Sigmoid colon (tissue), 7 donors: ENCODE results near the gene FRY. TPM values are rescaled to one million over a fixed set of nuclear protein-coding genes. Genes with fewer than 3 reads are reported as not detected.

Experiments
- DNase-seq: peaks from one replicate; pipeline ENCODE4 v3.0.0-alpha.2; 2019
- H3K27ac ChIP-seq, 4 donors: fragments of 200-600 bp; sonication (generic); one replicate each; pipeline ENCODE4 v1.5.1; 2016 to 2019; ENCODE audit warnings: mild to moderate bottlenecking in 1 of 4
- H3K27me3 ChIP-seq, 3 donors: fragments of 200-600 bp; sonication (generic); one replicate each; pipeline ENCODE4 v1.5.1; 2019; ENCODE audit warnings: mild to moderate bottlenecking in 1 of 3
- H3K36me3 ChIP-seq, 4 donors: fragments of 200-600 bp; sonication (generic); one replicate each; pipeline ENCODE4 v1.5.1; 2016 to 2019
- H3K4me1 ChIP-seq, 4 donors: fragments of 200-600 bp; sonication (generic); one replicate each; pipeline ENCODE4 v1.5.1; 2017 to 2019
- H3K4me3 ChIP-seq, 4 donors: fragments of 200-600 bp; sonication (generic); one replicate each; pipeline ENCODE4 v1.5.1; 2017 to 2019; ENCODE audit warnings: mild to moderate bottlenecking in 2 of 4, moderate library complexity in 1 of 4
- H3K9me3 ChIP-seq, 4 donors: fragments of 200-600 bp in 3 of 4; sonication (generic) in 3 of 4; one replicate each; pipeline versions ENCODE4 v1.5.1 to v1.6.1; 2013 to 2019
- EP300 ChIP-seq, 4 donors: sonication (generic); formaldehyde crosslinking; IDR thresholded peaks; one replicate each; pipeline ENCODE4 v1.6.1; 2017; ENCODE audit warnings: antibody characterized with exemption in 4 of 4
- POLR2A ChIP-seq, 2 donors: fragments of 450-650 bp; IDR thresholded peaks; one replicate each; pipeline ENCODE4 v1.6.1; 2016; ENCODE audit warnings: antibody characterized with exemption in 2 of 2, mild to moderate bottlenecking in 2 of 2, moderate library complexity in 2 of 2
- POLR2AphosphoS5 ChIP-seq, 4 donors: sonication (generic); formaldehyde crosslinking; IDR thresholded peaks; one replicate each; pipeline ENCODE4 v1.6.1; 2017; ENCODE audit warnings: antibody characterized with exemption in 4 of 4
- WGBS, 2 donors: extraction: QIAGEN DNeasy Blood & Tissue Kit; methylation state at CpG; one replicate each; pipeline ENCODE4 v1.1.7; 2013; 5-methylcytosine and 5-hydroxymethylcytosine counted together
- intact Hi-C: fragments of 100-400 bp; cut with DNase I; formaldehyde crosslinking; loops from one replicate; pipeline ENCODE4 v1.15.1; 2023
- polyA plus RNA-seq, 3 donors: library from polyadenylated mRNA; stranded (reverse); fragments of 200-250 nt; gene quantifications; one replicate each; pipeline ENCODE4 v1.2.3, GENCODE V29; 2013
- total RNA-seq, 4 donors: library from RNA; depleted of rRNA; stranded (reverse); fragments of >200 nt; gene quantifications; one replicate each; pipeline ENCODE4 v1.1.0, GENCODE V29; 2016
- TF ChIP-seq, protein P1 (sequence below), 4 experiments: fragments of 450-650 bp in 3 of 4; fragments of 200-600 bp in 1 of 4; IDR thresholded peaks; one replicate each; pipeline ENCODE4 v1.5.1; 2016 to 2019; ENCODE audit warnings: antibody characterized with exemption in 4 of 4, mild to moderate bottlenecking in 3 of 4, moderate library complexity in 2 of 4
- donor health status: healthy with polysubstance abuse.
- donor health status: Bipolar disorder and iron deficiency.
- donor health status: healthy.

FRY gene
- total and polyA plus RNA-seq, 7 donors: 1.4 to 118 (median 26.7) TPM

- no peak for DNase-seq
- intact Hi-C loops: no loop called here
- no peak overlapping the region for H3K4me3 ChIP-seq
- H3K27me3 ChIP-seq: no peaks in the 10 kb centered on the region
- TF ChIP-seq POLR2AphosphoS5 (IDR thresholded peaks at IDR 0.05) (no peak), POLR2A (IDR thresholded peaks at IDR 0.05) (no peak), EP300 (IDR thresholded peaks at IDR 0.05) (no peak)
- TF ChIP-seq, protein P1, sequence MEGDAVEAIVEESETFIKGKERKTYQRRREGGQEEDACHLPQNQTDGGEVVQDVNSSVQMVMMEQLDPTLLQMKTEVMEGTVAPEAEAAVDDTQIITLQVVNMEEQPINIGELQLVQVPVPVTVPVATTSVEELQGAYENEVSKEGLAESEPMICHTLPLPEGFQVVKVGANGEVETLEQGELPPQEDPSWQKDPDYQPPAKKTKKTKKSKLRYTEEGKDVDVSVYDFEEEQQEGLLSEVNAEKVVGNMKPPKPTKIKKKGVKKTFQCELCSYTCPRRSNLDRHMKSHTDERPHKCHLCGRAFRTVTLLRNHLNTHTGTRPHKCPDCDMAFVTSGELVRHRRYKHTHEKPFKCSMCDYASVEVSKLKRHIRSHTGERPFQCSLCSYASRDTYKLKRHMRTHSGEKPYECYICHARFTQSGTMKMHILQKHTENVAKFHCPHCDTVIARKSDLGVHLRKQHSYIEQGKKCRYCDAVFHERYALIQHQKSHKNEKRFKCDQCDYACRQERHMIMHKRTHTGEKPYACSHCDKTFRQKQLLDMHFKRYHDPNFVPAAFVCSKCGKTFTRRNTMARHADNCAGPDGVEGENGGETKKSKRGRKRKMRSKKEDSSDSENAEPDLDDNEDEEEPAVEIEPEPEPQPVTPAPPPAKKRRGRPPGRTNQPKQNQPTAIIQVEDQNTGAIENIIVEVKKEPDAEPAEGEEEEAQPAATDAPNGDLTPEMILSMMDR (IDR thresholded peaks at IDR 0.05): no peak
- no peaks in the 10 kb centered on the region for H3K9me3 ChIP-seq
- 96% methylated on average over 4 of the region's 4 CpGs for WGBS, 2 donors
- H3K4me1 ChIP-seq: peaks cover 0 to 5% (median 2%) of the 10 kb centered on the region in 4 donors
- peaks cover 0 to 26% (median 2%) of the 10 kb centered on the region in 4 donors for H3K36me3 ChIP-seq
- H3K27ac ChIP-seq: no peak overlapping the region
These were observed 139.3 kb downstream of the FRY start for GRCh38 chr13:32170841-32171240.

DNA sequence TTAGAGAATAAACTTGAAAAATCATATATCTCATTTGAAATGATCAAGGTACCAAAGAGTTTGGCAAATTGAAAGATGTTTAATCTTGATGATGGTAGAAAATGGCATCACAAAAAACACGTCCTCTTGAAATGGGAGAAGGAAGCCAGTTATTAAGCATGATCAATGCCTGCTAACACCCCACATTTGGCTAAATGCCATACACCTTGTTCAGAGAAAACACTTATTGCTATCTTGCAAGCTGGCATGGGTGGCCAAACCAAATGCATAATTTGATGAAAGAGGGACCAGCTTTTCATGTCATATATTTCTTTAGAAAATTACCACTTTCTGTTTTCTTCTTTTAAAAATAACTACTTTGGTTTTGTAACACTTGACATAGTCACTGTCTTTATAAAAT is 142.3 kb downstream of the FRY start:
- Histone ChIP-seq H3K27me3 (no peaks in the 10 kb centered on the region), H3K27ac (no peak overlapping the region), H3K36me3 (peaks cover 0 to 37% (median 4%) of the 10 kb centered on the region in 4 donors), H3K9me3 (no peaks in the 10 kb centered on the region), H3K4me1 (no peaks in the 10 kb centered on the region), H3K4me3 (no peak overlapping the region)
- DNase-seq: no peak
- TF ChIP-seq EP300 (IDR thresholded peaks at IDR 0.05) (no peak), POLR2A (IDR thresholded peaks at IDR 0.05) (no peak), POLR2AphosphoS5 (IDR thresholded peaks at IDR 0.05) (no peak)
- TF ChIP-seq, protein P1 (IDR thresholded peaks at IDR 0.05): no peak
- WGBS, 2 donors: 81 to 91% methylated on average over 1 of the region's 1 CpG
- intact Hi-C loops: no loop called here

DNA sequence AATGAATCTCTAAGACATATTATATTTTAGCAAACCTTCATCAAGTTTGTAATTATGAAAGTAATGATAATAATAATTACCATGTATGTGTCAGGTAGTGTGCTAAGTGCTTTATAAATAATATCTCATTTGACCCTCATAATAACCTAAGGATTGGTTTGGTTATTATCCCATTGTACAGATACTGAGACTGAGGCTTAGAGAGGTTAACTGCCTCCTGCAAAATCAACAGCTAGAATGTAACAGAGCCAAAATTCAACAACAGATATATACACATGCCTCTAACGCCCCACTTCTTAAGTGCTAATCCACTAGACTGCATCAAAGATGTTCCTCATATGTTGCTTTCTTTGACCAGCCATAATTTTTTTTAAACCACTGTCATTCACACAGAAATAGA is 142.8 kb downstream of the FRY start:
- H3K4me1 ChIP-seq: no peaks in the 10 kb centered on the region
- DNase-seq: no peak
- H3K9me3 ChIP-seq: no peaks in the 10 kb centered on the region
- WGBS, 2 donors: 87 to 92% methylated on average over 1 of the region's 1 CpG
- no peak overlapping the region for H3K4me3 ChIP-seq
- intact Hi-C loops: no loop called here
- H3K36me3 ChIP-seq: peaks cover 0 to 42% (median 4%) of the 10 kb centered on the region in 4 donors
- no peak overlapping the region for H3K27ac ChIP-seq
- no peaks in the 10 kb centered on the region for H3K27me3 ChIP-seq
- TF ChIP-seq, protein P1 (IDR thresholded peaks at IDR 0.05): no peak
- no peak for TF ChIP-seq POLR2AphosphoS5 (IDR thresholded peaks at IDR 0.05)
- no peak for TF ChIP-seq EP300 (IDR thresholded peaks at IDR 0.05)
- TF ChIP-seq POLR2A (IDR thresholded peaks at IDR 0.05): no peak

DNA sequence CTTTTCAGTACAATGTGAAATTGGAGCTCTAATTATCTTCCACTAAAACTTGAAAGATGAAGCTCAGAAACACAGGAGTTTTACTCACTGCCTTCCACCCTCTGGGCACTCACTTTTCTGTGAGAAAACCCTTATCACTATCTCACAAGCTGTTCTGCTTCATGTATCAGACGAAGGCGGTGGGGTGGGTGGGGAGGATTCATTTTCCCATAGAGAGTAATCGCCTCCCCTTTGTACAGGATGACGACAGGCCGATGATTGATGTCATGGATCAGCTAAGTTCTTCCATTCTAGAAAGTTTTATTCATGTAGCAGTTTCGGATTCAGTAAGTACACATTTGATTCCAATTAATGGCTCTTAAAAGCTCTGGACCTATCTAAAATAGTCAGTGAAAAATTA is 143.7 kb downstream of the FRY start:
- TF ChIP-seq POLR2A (IDR thresholded peaks at IDR 0.05) (no peak), POLR2AphosphoS5 (IDR thresholded peaks at IDR 0.05) (no peak), EP300 (IDR thresholded peaks at IDR 0.05) (no peak)
- TF ChIP-seq, protein P1 (IDR thresholded peaks at IDR 0.05): no peak
- intact Hi-C loops: no loop called here
- Histone ChIP-seq H3K36me3 (peaks cover 0 to 48% (median 4%) of the 10 kb centered on the region in 4 donors), H3K4me3 (no peak overlapping the region), H3K27ac (no peak overlapping the region), H3K4me1 (no peaks in the 10 kb centered on the region), H3K27me3 (no peaks in the 10 kb centered on the region), H3K9me3 (no peaks in the 10 kb centered on the region)
- no peak for DNase-seq
- WGBS, 2 donors: 87 to 89% methylated on average over 6 of the region's 6 CpGs

GRCh38 chr13:32175943-32176342 is 144.4 kb downstream of the FRY start:
- no peak for TF ChIP-seq EP300 (IDR thresholded peaks at IDR 0.05)
- TF ChIP-seq POLR2A (IDR thresholded peaks at IDR 0.05): no peak
- no peak for TF ChIP-seq POLR2AphosphoS5 (IDR thresholded peaks at IDR 0.05)
- Histone ChIP-seq H3K27me3 (no peaks in the 10 kb centered on the region), H3K9me3 (no peaks in the 10 kb centered on the region), H3K4me3 (no peak overlapping the region), H3K4me1 (no peaks in the 10 kb centered on the region), H3K36me3 (peaks cover 0 to 46% (median 4%) of the 10 kb centered on the region in 4 donors), H3K27ac (no peak overlapping the region)
- DNase-seq: no peak
- 39 to 78% methylated on average over 2 of the region's 2 CpGs for WGBS, 2 donors
- intact Hi-C loops: no loop called here
